NCI-H526 treated with DMSO at 0.1 percent for 48 hours (cell line): ENCODE data around the gene AFF3.
"Not testable (repeated sequence)": the region's sequence is repeated elsewhere in the genome, so short reads cannot be mapped to it uniquely, and the experiment has no call there.

Source experiments
- DNase-seq: peaks from one replicate; lab custom pipeline; 2025; lab: John Stamatoyannopoulos, UW

The AFF3 gene

DNA sequence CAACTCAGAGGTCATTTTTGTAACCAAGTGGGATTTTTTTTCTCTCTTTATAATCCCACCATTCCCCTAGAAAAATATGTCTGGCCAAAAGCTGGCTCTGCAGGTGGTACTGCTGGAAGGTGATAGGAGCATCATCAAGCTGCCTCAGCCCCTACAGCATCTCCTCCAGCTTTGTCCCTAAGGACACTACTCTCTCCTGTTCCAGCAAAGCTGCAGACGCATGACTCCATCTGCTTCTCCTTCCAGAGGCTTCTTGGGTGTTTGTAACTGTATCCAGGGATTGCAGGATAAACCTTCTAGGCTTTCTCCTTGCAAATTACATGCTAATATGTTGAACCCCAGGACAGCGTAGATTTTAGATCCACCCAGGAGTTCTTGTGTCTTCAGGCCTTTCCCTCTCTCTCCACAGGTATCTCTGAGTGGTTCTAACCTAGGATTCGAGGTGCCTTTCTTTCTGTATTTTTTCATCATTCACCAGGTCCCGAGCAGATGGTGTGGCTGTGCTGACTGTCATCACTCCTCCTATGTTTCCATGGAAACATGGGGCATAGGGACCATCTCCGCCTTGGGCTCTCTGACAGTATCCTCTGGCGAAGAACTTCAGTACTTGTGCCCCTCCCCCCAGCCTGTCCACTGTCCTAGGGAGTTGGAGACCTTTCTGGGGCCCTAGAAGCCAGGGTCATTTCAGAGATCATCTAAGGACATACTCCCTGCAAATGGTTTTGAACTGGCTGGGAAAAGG lies 34.3 kb downstream of the AFF3 start:
- DNase-seq: no peak

DNA sequence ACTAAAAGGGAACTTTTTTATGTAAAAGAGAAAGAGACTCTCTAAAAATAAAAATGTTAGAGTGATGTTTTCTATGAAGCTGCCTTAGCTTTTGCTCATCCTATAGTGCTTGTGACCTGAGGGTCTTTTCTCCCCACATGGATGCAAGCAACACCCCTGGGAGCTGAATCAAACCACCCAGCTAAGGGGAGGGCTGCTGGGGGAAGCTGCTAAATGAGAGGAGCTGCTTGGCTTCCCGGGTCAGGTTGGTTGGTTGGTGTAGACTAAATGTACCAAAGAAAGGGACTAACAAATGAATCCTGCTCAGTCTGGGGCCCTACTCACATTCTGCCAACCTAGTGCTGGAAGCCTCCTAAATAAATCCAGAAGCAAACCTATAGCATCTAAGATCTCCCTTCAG lies 35.0 kb downstream of the AFF3 start:
- DNase-seq: no peak

DNA sequence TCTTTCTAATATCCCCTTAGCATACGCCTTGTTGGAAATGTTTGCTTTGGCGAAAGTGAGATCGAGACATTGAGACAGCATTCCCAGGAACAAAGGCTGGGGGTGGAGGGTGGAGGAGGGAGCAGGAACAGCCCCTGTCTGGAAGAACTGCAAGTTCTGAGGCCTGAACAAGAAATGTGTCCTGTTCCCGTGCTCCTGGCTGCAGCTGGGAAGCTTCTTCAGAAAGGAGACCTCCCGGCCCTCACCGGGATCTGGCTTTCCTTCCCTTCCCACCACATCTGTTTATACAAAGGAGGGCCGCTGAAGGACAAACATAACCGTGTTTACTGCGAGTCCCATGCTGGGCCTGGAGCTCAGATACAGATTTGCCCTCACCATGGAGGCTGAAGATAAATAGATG lies 35.9 kb downstream of the AFF3 start:
- no peak for DNase-seq

DNA sequence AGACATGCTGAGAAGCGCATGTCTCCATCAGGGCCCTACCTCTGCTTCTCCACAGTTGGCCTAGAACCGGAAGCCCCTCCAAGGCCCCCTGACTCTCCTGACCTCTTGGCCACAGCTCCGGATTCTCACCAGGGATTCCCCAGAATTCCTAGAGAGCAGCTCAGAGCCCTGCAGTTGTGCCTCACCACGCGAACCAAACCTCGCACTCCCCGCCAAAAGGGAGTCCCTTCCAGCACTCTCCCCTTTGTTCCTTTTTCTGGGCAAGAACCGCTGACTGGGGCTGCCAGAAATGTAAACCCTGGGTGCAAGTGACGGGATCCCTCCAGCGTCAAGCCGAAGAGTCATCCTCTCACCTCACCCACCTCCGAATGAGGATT lies 36.7 kb downstream of the AFF3 start:
- DNase-seq: no peak

DNA sequence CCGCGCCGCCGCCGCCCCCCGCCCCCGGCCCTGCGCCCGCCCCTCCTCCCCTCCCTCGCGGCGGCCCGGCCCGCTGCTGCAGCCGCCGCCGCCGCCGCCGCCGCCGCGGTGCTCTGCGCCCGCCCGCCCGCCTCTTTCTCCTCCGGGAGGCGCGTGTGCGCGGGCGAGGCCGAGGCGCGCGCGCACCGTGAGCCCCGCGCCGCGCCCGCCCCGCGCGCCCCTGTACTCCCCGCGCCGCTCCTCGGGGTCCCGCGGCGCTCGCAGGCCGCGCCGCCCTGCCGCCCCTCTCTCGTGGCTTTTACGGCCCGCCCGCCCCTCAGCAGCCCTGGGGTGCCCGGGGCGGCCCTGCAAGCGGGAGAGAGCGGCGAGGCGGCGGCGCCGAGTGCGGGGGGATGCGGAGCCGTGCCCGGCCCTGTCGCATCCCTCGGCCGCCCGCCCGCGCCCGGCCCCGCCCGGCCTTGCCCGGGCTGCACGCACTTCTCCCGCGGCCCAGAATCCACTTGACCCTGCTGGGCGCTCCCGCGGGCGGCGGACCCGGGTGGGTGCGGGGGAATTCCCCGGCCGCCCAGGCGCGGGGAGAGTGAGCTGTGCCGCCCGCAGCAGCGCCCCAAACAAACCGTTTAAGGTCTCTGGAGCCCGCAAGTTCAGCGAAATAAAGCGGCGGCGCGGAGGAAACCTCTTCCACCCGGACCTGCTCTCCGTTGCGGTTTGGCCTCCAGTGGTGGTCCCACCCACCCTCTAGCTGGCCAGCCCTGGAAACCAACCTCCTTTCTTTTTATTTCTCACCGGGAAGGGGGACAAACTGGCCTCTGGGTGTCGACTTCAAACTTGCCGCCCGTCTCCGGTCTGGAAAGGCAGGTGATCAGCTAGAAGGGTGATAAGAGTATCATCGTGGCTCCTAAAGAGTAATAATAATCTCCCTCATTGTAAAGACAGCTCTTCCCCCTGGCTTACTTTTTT lies 37.4 kb downstream of the AFF3 start:
- DNase-seq: no peak

DNA sequence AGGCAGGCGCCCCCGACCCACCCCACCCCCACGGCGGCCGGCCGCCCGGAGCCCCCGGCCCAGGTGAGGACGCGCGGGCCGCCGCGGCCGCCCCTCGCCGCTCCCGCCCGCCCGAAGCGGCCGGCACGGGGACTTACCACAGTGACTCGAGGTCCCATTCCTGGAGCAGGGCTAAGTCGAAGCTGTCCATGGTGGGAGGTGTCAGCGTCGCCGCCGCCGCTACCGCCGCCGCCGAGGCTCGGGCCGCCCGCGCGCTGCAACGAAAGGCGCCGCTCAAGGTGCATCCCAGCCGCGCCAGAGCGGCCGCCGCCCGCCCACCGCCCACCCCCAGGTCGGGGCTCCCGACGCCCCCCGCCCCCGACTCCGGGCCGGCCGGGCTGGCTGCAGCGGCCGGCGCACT lies 38.1 kb downstream of the AFF3 start:
- DNase-seq: not testable (repeated sequence)

DNA sequence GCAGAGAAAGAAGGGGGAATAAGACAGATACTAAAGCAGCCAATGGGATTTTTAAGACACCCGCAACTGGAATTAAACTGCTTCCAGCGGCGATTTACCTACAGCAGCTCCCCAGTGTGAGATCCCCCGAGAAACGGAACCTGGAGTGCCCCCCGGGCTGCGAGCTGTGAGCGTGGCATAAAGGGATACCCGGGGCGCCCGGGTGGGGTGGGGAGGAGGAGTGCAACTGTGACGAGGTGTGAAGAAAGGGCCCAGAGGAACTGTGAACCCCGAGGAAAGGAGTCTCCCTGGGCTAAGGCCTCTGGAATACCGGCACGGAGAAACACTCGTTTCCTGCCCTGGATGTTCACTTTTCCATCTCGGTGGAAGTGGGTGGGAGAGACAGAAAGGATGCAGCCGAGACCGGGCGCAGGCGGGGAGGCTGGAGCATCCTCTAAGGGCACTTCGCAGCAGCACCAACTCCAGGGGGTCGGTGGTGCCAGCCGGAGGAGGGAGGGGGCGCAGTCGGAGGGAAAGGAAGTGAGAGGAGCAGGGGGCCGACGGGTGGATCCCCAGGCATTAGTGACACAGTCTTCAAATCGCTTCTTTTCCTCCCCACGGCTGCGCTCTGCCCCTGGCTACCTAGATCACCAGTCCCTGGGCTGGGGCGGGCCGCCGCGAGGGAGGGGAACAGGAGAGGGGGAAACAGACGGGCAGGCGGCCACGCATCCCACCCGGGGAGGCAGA lies 38.7 kb downstream of the AFF3 start:
- DNase-seq: not testable (repeated sequence)

DNA sequence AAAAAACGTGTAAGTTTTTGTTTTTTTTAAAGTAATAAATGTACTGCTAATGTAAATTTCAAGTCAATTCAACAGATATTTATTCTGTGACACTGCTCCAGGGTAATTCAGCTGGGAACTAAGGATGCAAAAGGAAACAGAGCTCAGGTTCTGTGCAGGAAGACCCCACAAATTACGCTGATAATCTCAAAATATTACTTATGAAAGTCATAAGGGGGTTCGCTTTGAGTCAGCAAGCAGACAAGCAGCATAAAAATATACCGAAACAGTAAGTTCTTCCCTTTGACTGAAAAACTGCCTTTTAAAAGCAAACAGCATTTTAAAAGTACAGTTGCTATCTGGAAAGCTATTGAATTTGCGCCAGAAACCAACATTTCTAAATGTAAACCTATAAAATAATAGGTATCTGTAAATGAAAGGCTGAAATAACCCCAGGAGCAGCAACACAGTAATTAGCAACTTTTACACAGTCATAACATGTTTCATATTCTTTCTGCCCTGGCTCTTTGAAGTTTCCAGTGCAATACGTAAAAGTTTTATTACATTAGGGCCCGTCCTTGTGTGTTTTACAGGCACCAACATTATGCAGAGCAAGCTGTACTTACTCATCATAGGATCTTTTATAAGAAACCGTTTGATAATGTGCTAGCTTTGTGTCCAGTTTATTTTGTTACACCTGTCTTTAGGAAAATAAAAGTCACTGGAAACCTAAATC lies 39.8 kb downstream of the AFF3 start:
- not testable (repeated sequence) for DNase-seq

DNA sequence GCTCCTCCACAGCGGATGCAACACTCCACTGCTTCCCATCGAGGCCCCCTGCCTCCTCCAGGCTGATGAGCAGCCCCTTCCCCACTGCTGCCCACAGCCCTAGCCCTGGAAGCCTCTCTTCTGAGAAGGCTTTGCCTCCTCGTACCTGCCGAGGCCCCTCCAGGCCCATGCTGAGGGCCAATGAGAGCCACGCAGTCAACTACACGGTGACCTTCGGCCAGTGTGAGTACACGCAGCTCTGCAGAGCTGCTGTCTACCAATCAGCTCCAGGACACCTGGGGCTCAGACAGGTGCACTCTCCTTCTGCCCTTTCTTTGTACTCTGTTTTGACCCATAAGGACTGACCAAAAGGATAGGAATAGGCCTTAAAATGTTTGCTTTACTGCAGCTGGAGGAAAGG lies 43.5 kb downstream of the AFF3 start:
- not testable (repeated sequence) for DNase-seq

DNA sequence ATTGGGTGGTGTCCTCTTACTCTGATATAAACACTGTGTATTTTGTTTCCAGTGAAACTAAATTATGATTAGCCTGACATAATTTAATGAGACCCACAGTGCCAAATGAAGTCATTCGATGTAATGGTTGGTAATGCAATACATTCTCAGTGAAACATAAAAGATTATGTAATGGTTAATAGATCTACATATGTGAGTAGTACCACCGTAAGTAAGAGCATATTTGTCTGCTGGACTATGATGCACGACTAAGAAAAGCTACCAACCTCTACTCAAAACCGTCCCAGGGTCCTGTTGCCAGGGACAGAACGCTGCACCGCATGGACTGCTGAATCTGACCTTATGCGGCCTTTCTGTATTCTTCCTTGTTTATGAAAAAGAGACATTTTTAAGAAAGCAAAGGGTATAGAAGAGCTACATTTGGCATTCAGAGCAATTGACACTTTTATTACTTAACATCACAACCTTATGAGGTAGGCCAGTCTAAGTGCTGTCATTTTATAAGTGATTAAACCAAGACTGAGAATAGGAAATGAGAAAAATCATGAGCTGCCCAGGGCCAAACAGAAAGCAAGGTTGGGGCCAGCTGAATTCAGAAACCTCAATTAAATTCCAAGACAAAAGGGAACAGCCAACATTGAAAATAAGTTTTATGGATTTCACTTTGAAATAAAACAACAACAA lies 44.6 kb downstream of the AFF3 start:
- DNase-seq: not testable (repeated sequence)

DNA sequence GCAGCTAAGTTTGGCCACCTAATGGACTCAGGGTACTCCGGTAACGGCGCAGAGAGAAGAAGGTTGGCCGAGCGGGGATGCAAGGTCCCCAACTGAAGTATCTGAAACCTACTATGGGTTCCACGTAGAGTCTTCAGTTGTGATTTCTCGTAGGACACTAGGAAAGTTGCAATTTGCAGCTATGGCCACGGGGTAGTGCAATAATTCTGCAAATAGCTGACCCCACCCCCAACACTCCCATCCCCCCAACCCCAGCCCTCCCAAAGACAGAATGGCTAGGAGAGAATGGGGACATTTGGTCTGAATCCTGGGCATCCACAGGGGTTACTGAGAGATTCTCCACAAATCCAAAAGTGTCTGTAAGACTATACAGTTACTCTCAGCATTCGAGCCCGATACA lies 46.5 kb downstream of the AFF3 start:
- not testable (repeated sequence) for DNase-seq

DNA sequence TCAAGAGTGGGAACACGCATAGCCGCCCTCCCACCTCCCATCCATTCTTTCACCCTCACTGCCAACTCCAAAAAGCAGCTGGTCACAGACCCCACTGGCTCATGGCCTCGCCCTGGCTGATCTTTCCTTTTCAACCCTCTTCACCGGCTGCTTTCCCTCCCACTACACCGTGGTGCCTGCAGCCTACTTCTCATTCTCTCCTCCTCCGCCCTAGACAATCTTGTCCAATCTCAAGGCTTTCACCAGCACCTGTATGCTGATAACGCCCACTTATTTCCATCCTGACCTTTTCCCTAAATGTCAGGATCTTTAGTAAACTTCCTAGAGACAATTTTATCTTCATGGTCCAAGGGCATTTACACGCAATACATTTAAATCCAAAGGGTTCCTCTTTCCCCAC lies 50.6 kb downstream of the AFF3 start:
- DNase-seq: not testable (repeated sequence)

DNA sequence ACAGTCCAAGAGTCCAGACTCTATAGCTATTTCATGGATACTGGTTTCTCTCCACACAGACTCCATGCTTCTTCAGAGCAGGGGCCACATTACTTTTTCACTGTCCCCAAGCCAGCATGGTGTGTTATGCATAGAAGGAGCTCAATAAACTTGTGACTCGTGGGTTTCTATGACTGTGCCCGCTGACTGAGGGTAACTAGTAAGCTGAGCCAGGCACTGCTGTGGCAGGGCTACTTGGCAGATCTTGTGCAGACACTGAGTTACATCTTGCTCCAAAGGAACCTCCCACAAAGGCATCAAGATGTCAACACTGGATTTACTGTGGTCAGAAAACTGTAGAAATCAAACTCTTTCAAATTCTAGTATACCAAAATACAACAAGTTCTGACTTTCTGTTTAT lies 56.6 kb downstream of the AFF3 start:
- not testable (repeated sequence) for DNase-seq

DNA sequence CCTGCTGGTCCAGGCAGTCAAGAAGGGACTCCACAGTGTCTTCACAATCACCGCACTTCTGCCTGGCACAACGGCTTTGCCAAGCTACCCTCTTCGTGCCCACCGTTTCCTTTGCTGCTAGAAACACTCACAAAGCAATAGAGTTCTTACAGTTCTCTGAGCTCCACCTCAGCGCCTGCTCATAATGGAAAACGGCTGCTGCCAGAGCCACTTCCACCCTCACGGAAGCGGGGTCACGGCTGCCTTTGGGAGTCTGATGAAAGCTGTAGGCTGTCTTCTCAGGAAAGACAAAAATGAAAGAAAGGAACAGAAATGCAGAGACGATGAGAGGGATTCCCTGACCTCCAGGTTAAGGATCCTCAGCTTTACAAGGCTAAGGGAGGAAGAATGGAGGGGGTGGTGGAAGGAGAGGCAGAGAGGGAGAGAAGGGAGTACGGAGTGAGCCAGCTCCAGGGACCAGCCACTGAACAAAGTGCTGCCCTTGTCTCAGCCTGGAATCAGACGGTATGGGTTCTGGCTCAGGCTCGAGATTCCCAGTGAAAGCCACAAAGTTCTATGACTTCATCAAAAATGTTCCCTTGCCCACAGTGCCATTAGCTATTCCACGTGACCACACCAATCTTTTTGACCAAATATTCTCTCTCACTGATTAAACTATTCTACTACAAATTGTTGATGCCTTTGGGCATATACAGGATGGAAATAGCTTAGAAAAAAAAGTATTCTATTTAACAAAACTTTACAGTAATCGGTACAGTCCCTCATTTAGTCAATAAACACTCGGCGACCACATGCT lies 58.8 kb downstream of the AFF3 start:
- DNase-seq: not testable (repeated sequence)

DNA sequence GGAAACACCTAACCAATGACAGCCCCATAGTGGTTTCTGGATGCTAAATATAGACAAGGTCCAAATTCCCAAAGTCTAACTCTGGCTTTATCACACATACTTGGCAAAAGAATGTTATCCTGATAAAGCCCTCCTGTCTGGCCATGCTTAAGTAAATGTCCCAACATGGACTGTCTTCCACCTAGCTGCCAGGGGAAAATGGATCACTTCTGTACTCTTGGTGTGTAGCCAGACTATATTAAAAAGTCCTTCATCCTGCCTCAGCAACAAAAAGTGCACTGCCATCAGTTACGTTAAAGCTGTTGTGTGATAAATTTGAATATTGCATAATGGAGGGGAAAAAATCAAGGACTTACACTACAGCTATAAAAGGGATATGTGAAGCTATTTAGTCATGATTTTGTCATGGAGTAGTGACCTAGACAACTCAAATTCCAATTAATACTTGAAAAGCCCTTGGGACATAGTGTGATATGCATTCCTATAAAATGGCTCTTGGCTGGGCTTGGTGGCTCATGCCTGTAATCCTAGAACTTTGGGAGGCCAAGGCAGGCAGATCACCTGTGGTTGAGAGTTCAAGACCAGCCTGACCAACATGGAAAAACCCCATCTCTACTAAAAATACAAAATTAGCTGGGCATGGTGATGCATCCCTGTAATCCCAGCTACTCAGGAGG lies 60.0 kb downstream of the AFF3 start:
- DNase-seq: not testable (repeated sequence)

DNA sequence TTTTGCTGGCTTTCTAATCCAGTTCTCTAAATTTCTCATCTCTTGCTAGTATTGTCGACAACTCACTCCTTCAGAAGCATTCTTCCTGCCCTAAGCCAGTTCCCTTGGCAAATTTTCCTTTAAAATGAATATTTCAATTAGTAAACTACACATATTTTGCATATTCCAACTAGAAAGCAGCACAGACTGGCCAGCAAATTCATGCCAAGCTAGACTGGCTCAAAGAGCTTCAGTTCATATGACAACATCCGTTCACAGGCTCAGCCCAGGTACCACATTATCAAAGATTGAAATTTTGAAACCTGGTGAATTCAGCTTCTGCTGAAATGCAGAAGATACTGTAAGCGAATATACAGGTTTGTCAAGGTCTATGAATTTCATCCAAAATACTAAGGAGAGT lies 64.5 kb downstream of the AFF3 start:
- peak; percentile 76 for DNase-seq

DNA sequence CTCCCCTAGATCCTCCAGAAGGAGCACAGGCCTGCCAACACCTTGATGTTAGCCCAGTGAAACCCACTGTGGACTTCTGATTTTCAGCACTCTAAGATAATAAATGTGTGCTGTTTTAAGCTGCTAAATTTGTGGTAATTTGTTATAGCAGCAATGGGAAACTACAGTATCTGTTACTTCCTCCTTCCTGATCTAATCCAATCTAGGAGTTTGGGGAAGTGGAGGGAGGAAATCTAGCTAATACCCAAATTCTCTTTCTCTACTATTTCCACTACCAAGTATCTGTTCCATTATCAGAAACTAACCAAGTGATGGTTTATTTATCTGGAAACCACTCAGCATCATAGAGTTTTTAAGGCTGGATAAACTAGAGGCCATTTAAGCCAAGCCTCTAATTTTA lies 64.9 kb downstream of the AFF3 start:
- no peak for DNase-seq

DNA sequence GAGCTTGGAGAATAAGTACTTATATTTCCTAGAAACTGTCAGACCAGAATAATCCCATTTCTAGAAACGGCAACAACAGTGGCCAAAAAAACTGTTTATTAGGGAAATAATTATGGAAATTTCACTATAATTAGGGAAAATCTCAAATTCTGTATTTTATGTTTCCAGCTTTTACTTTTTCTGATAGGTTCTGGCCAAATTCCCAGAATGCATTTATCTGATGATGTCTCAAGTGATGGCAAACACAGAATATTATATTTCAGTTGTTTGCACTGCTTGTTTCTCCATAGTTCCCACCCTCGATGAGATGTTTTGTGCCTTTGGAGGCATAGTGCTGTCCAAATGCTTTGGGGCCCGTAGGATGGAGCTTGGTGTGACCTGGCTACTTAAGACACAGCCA lies 66.9 kb downstream of the AFF3 start:
- no peak for DNase-seq

DNA sequence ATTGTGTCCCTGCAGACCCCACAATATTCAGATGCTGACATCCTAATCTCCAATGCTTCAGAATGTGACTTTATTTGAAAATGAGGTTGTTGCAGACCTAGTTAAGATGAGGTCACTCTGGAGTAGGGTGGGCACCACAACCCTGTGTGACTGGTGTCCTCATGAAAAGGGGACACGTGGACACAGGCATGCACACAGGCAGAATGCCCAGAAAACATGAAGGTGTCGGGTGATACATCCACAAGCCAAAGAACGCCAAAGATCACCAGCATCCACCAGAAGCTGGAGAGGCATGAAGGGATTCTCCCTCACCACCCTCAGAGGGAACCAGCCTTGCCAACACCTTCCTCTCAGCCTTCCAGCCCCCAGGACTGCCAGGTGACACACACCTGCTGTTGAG lies 69.3 kb downstream of the AFF3 start:
- no peak for DNase-seq

DNA sequence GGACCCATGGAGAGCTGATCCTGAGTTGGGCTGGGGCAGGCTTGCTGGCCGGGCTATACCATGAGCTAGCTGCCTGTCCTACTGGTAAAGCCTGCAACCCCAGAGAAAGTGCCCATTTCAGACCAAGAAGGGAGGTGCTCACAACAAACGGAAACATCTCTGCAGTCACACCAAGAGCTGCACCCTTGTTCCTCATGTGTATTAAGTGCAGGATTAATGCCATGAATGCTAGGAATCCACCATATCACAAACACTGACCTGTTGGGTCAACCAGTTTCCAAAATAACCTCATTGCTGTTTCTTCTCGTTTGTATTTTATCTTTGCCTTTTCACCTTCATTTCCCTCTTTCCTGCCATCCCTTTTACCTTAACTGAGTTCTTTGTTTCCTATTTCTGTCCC lies 69.9 kb downstream of the AFF3 start:
- no peak for DNase-seq
